Thyroid gland (tissue), 4 donors: Measurements from ENCODE around the gene GLIS1.

Source experiments
- CTCF ChIP-seq, 6 experiments: fragments of 200-600 bp in 3 of 6; fragments of 450-650 bp in 3 of 6; sonication (generic) in 3 of 6; IDR thresholded peaks; one replicate each; pipeline ENCODE4 v1.5.1; 2016 to 2019; ENCODE audit warnings: antibody characterized with exemption in 6 of 6, mild to moderate bottlenecking in 2 of 6, inconsistent platforms in 1 of 6, moderate library complexity in 1 of 6
- POLR2A ChIP-seq, 2 donors: fragments of 450-650 bp; IDR thresholded peaks; one replicate each; pipeline ENCODE4 v1.6.1; 2017; ENCODE audit warnings: antibody characterized with exemption in 2 of 2, mild to moderate bottlenecking in 2 of 2, moderate library complexity in 1 of 2

GRCh38 chr1:53628286-53628955 lies 110.5 kb downstream of the GLIS1 start:
- TF ChIP-seq POLR2A (IDR thresholded peaks at IDR 0.05) (no peak), CTCF (IDR thresholded peaks at IDR 0.05) (no peak)
